Adrenal gland (tissue), 12 donors: ENCODE data around the gene ITCH. TPM values are rescaled to one million over a fixed set of nuclear protein-coding genes. Genes with fewer than 3 reads are reported as not detected.

Source experiments
- DNase-seq, 7 donors: peaks; one replicate each; pipeline ENCODE4 v3.0.0-alpha.2; 2019 to 2020
- H3K27ac ChIP-seq, 5 donors: fragments of 200-600 bp; sonication (generic) in 4 of 5; 1 replicate in 3 of 5; 2 replicates in 2 of 5; pipeline versions ENCODE4 v1.5.1 to v1.8.0; 2016 to 2020; ENCODE audit warnings: mild to moderate bottlenecking in 1 of 5
- H3K27me3 ChIP-seq: fragments of 200-600 bp; 2 replicates; pipeline ENCODE4 v1.8.0; 2021
- H3K36me3 ChIP-seq, 2 donors: fragments of 200-600 bp; replicated peaks in 1 of 2; 1 replicate in 1 of 2; 2 replicates in 1 of 2; pipeline versions ENCODE4 v1.5.1 to v1.8.0; 2018 to 2022
- H3K4me1 ChIP-seq, 2 donors: fragments of 200-600 bp; replicated peaks in 1 of 2; 1 replicate in 1 of 2; 2 replicates in 1 of 2; pipeline versions ENCODE4 v1.5.1 to v1.8.0; 2018 to 2021
- H3K4me3 ChIP-seq, 4 donors: fragments of 200-600 bp; sonication (generic) in 3 of 4; one replicate each; pipeline ENCODE4 v1.5.1; 2016 to 2018
- H3K9me3 ChIP-seq, 3 donors: fragments of 200-600 bp; sonication (generic) in 1 of 3; replicated peaks in 1 of 3; 1 replicate in 2 of 3; 2 replicates in 1 of 3; pipeline versions ENCODE4 v1.5.1 to v1.8.0; 2016 to 2021
- CTCF ChIP-seq, 6 experiments: fragments of 450-650 bp in 4 of 6; fragments of 200-600 bp in 2 of 6; sonication (generic) in 1 of 6; IDR thresholded peaks; 1 replicate in 5 of 6; 2 replicates in 1 of 6; pipeline versions ENCODE4 v1.5.1 to v1.8.0; 2016 to 2021; ENCODE audit warnings: antibody characterized with exemption in 6 of 6, mild to moderate bottlenecking in 2 of 6, moderate library complexity in 1 of 6
- POLR2A ChIP-seq, 2 donors: fragments of 450-650 bp; IDR thresholded peaks; one replicate each; pipeline ENCODE4 v1.6.1; 2017; ENCODE audit warnings: antibody characterized with exemption in 2 of 2, mild to moderate bottlenecking in 2 of 2, moderate library complexity in 1 of 2
- WGBS, 4 donors: extraction: QIAGEN DNeasy Blood & Tissue Kit in 2 of 4; methylation state at CpG; one replicate each; pipeline versions ENCODE4 v1.1.5 to v1.1.7; 2013 to 2017; 5-methylcytosine and 5-hydroxymethylcytosine counted together
- intact Hi-C, 2 donors: fragments of 100-400 bp; cut with DNase I; formaldehyde crosslinking; loops; one replicate each; pipeline versions ENCODE4 v1.14.1 to v1.15.0; 2022 to 2023
- polyA plus RNA-seq, 3 donors: library from polyadenylated mRNA; stranded (reverse); fragments of 200-250 nt in 2 of 3; fragments of 350-450 nt in 1 of 3; fragmentation: Illumina TruSeq in 1 of 3; extraction: RNeasy Lipid Tissue Mini Kit (QIAGEN cat#74804) in 1 of 3; gene quantifications; one replicate each; pipeline ENCODE4 v1.2.3, GENCODE V29; 2013 to 2014
- total RNA-seq, 9 donors: library from RNA; depleted of rRNA in 4 of 9; stranded (reverse); fragments of >200 nt in 4 of 9; fragments of 120-200 nt in 1 of 9; fragmentation: NEBNext Ultra II Directional in 1 of 9; extraction: Animal tissue kit (Norgen Biotek cat#: 25700) in 1 of 9; gene quantifications; one replicate each; pipeline versions ENCODE4 v1.1.0 to v1.2.4, GENCODE V29; 2013 to 2023
- donor health status: healthy with polysubstance abuse.
- donor health status: Bipolar disorder and iron deficiency.
- donor health status: DM: yes; HTN: yes; CAD: no.
- donor health status: DM: no; HTN: no; CAD: no.
- donor health status: DM: no; HTN: no; CAD: no.
- donor health status: DM: yes; HTN: yes; CAD: no.

Gene ITCH
- total and polyA plus RNA-seq, 12 donors, result 5.8 to 67.6 (median 52.7) TPM

GRCh38 chr20:34388000-34388399, 24.9 kb downstream of the ITCH start:
- intact Hi-C loops, result no loop called here
- Histone ChIP-seq H3K27ac (no peak overlapping the region), H3K9me3 (no peaks in the 10 kb centered on the region), H3K4me3 (no peak overlapping the region), H3K4me1 (peaks cover 9 to 32% of the 10 kb centered on the region in 2 donors), H3K27me3 (no peaks in the 10 kb centered on the region), H3K36me3 (no peaks in the 10 kb centered on the region)
- WGBS, 4 donors, result 88 to 100% (median 99%) methylated on average over 3 of the region's 3 CpGs
- TF ChIP-seq CTCF (IDR thresholded peaks at IDR 0.05), result no peak
- no peak for TF ChIP-seq POLR2A (IDR thresholded peaks at IDR 0.05)
- DNase-seq, result no peak

GRCh38 chr20:34388678-34389077, 25.6 kb downstream of the ITCH start:
- H3K4me1 ChIP-seq, result peaks cover 9 to 32% of the 10 kb centered on the region in 2 donors
- no peak overlapping the region for H3K4me3 ChIP-seq
- H3K27ac ChIP-seq, result no peak overlapping the region
- no peak for DNase-seq
- peaks cover 0 to 5% of the 10 kb centered on the region in 2 donors for H3K36me3 ChIP-seq
- intact Hi-C loops, result no loop called here
- no peaks in the 10 kb centered on the region for H3K9me3 ChIP-seq
- TF ChIP-seq POLR2A (IDR thresholded peaks at IDR 0.05) (no peak), CTCF (IDR thresholded peaks at IDR 0.05) (no peak)
- no peaks in the 10 kb centered on the region for H3K27me3 ChIP-seq
- WGBS, 4 donors, result 90 to 97% (median 97%) methylated on average over 2 of the region's 2 CpGs

GRCh38 chr20:34389206-34389953, 26.3 kb downstream of the ITCH start:
- TF ChIP-seq CTCF (IDR thresholded peaks at IDR 0.05) (no peak), POLR2A (IDR thresholded peaks at IDR 0.05) (no peak)
- Histone ChIP-seq H3K4me3 (no peak overlapping the region), H3K36me3 (peaks cover 0 to 8% of the 10 kb centered on the region in 2 donors), H3K27ac (no peak overlapping the region), H3K27me3 (no peaks in the 10 kb centered on the region), H3K4me1 (peaks cover 9 to 32% of the 10 kb centered on the region in 2 donors), H3K9me3 (no peaks in the 10 kb centered on the region)
- DNase-seq, result no peak
- intact Hi-C loops, result no loop called here
- WGBS, 4 donors, result 86 to 98% (median 90%) methylated on average over 2 of the region's 2 CpGs

GRCh38 chr20:34389954-34390555, 27.0 kb downstream of the ITCH start:
- WGBS, 4 donors, result 97 to 100% (median 98%) methylated on average over 3 of the region's 3 CpGs
- no peak for DNase-seq
- no peak overlapping the region for H3K4me3 ChIP-seq
- no peak for TF ChIP-seq CTCF (IDR thresholded peaks at IDR 0.05)
- TF ChIP-seq POLR2A (IDR thresholded peaks at IDR 0.05), result no peak
- H3K27me3 ChIP-seq, result no peaks in the 10 kb centered on the region
- H3K27ac ChIP-seq, result peak overlapping the region in 3 of 5 donors; percentile 18 to 63 (median 61)
- peaks cover 9 to 32% of the 10 kb centered on the region in 2 donors for H3K4me1 ChIP-seq
- no peaks in the 10 kb centered on the region for H3K9me3 ChIP-seq
- intact Hi-C loops, result no loop called here
- peaks cover 0 to 14% of the 10 kb centered on the region in 2 donors for H3K36me3 ChIP-seq
